ENCODE results near the gene NOP9.
"Not testable (repeated sequence)": the region's sequence is repeated elsewhere in the genome, so short reads cannot be mapped to it uniquely, and the experiment has no call there.

Gene NOP9

DNA sequence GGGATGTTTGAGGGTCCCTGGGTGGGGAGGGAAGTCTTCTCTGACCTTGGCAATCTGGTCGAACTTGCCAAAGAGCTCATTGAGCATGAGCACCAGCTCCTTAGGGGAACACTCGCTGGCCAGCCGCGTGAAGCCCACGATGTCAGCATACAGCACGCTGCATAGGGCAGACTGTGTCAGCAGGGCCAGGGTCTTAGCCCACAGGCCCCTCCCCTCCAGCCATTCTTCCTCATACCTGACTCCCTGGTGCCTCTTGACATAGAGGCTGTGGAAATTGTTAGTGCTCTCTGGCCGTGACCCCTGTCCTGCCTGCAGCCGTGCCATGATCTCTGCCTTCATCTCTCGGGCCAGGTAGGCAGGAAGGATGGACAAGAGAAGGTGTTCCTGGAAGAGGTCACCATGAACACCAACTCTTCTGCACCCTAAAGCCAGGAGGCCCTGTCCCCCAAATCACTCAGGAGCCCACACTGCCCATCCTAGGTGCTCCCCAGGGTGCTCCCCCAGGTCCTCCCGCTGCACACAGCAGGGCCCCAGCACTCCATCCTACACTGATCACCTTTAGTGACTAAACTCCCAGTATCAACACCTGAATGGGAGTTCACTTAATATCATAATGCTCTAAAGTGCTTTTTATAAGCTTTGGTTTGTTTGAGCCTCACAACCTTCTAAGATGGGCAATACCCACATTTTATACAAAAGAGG lies 31.5 kb downstream of the NOP9 start:
- no peak for DNase-seq

DNA sequence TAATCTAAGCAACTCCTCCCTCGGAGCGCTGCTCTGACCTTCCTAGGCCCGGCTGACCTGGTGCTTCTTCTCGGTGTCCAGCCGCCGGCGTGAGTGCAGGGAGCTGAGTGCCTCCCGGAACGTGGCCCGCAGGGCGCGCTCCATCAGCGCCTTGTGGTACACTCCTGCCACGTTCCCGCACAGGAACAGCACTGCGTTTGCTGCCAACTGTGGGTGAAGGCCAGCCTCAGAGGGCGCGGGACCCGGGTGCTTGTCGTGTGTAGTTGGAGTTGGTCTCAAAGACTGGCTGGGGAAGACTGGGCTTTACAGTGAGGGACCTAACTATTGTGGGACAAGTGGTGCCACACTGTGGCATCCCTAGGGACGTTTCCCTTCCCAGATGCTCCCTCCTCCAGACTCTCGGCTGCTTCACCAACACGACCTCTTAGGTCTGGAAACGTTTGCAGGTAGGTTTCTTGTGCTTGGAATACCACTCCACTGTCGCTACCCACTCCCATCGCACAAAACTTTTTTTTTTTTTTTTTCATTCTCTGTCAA lies 32.1 kb downstream of the NOP9 start:
- DNase-seq: no peak

DNA sequence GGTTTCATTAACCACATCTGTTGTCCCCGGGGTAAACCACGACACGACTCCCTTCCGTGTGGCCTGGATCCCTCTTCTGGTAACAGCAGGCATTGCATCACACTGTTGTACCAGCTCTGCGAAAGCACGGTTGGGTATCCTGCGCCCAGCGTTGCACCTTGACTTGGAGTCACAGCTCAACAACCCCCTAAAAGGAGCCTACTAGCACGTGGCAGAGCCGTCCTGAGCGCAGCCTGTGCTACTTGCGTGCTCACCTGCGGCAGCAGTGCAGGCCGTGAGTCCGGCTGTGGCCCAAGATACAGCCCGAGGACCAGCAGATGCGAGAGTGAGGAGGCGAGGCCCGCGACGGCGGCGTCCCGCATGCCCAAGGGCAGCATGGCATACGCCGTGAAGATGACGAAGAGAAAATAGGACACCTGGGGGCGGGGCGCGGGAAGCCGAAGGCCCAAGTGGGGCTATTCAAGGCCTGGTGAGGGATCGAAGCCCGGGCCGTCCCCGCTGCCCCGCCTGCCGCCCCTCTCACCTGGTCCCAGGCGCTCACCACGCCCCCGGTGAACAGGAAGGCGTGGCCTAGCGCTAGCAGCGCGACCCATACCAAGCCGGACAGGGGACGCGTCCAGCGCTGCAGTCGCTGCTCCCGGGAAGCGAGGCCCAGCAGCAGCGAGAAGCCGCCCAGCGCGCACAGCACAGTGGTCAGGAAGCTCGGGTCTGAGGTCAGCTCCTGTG lies 32.8 kb downstream of the NOP9 start:
- peak; percentile 32 to 47 for DNase-seq

DNA sequence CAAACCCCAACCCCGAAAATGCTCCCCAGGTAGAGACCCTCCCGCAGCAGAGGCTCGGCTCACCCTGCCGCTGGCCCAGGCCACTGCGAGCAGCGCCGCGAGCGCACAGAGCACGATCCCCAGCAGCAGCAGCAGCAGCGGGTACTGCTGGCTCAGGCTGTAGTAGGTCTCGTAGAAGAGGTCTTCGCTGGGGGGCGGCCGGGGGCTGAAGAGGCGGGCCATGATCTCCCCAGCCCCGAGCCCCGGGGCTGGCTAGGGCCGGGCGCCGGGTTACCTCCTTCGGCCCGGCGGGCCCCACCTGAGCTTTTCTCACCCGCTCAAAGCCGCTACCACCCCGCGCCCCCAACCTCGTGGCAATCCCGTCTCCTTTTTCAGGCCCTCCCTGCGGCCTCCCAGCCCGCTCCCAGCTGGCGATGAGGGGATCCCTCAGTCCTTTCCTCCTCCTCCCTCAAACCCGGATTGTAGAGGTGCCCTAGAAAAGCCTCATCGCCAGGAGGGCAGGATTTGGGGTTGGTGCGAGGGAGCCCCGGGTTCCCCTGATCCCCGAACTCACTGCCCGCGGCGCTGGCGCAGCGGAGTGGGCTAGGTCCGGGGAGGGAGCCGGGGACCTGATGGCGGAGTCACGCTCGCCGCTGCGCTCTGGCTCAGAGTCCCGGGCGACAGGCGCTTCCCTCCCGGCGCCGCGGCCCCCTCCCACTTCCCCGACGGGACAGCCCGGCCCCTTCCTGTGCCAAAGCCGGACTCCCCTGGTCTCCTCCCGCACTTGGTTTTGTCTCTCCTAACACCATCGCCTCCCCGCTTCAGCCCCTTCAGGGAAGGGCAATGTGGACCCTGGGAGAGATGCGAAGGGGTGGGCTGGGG lies 35.0 kb downstream of the NOP9 start, which contains the start of gene ADCY4:
Gene ADCY4, minus strand, starts transcription at position 641 of the 861 bp plus-strand sequence. Its CDS starts 419 bp downstream, at position 222.
- no peak for DNase-seq

DNA sequence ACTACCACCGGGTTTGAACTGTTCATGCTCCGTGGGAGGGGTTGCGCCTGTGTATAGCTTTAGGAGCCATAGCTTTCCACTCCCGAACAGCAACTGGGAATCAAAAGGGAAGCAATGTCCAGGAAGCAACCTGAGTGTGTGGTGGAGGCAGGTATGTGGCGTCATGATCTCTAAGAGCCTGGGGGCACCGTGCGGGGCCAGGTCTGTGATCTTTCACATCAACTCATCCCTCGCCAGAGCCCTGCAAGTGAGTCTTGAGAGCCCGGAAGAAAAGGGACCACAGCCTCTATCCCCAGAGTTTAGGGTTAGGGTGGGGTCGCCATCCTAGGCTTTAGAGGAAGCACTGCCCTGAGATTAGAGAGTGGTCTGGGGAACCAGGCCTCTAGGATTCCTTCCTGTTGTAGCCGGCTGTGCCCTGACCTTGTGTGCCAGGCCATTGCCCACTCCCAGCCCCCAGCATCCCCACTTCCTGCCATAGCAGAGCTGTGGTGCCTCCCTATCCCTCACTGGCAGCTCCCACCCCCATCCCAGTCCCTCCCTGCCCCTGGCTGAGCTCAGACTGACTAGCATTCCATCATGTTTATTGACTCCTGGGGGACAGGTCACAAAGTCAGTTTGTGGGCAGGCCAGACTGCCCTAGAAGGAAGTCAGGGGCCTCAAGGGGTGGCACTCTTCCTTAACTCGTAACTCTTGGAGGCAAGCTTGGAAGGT lies 36.0 kb downstream of the NOP9 start:
- DNase-seq: no peak

DNA sequence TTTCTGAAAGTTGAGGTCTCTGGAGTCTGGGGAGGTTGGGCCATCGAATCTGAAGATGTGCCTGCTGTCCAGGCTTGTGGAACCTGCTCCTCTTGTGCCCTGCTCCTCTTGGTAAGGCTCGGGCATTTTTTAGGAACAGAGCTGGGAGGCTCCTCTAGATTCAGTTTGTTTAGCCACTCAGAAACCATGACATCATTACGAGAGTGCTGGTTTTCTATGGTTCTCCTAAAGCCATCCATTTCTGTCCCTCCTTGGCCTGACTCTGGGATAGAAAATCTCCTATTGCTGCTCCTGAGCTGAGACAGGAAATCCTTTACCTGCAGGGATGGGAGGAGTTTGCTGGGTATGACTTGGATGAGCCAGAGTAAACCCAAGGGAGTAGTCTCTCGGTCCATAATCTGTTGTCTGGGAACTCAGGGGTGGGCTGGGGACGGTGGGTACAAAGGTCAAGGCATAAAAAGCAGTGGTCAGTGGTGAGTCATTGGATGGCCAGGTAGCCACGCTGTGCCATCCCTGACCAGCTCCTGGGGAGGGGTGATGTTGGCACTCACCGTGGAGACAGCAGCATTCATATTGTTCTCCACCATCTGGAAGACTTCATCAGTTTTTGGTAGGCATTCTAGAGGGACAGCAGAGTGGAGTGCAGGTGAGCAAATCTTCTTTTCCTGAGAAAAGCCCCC lies 37.6 kb downstream of the NOP9 start:
- DNase-seq: no peak

DNA sequence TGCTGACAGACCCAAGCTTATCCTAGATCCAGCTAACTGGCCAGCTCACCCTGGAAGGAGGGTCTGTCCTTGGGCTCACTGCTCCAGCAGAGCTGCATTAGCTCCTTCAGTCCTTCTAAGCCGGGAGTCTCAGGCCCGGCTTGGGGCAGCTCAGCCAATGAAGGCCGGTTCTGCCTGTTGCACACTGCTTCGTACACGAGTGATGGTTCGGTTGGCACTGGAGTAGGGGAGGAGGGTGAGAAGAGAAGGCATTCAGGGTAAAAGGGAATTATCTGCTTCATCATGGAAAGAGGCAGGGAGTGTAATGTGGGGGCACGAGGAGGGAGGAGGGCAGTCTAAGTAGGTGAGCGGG lies 38.1 kb downstream of the NOP9 start:
- no peak for DNase-seq

DNA sequence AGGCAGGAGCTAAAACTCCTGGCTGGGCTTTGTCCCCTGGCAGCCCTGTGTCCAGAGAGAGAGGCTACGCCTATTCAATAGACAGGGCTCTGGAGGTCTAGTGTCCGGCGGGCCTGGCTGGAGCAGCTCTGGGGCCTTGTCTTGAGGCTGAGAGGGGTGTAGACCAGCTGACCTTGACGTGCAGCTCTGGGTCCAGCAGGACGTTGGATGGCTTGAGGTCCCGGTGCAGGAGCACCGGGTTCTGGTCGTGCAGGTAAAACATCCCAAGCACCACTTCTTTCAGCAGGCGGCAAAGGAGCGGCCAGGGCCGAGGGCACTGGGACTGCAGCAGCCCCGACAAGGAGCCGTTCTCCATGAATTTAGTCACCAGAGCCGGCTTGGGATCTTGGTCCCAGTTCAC lies 39.2 kb downstream of the NOP9 start:
- DNase-seq: no peak

DNA sequence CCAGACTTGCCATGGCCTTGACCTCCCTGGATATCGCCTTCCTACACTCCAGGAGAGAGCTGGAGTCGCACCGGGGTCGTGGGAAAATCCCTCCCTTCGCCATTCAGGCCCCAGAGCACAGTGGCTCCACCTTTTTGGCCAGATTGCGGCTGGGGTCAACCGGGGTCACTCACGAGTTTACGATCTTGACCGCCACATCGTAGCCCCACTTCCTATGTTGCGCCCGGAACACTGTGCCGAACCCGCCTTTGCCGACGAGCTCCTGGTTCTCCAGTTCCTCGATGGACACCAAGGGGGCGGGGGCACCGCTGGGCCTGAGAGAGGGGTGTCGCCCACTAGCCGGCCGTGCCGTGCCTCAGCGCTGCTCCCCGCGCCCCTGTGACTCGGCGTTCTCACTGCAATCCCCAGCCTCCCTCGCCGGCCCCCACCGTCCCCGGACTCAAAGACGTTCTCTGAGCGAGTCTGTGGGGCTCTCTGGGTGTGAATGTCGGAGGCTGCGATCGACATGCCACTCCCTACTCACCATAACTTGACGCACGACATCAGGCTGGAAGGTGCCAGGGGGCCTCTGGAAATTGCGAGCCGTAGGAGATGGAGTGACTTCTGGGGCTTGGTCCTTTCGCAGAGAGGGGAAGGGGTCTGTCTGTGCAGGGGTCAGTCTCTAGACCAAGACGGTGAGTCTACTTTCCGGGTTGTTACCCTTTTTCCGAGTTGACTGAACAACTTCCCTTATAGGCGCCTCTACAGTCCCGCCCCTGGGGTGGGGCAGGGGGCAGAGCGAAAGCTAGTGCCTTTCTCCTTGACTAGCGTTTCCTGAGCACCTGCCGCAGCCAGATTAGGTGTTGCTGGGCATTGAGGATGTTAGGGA lies 39.9 kb downstream of the NOP9 start, which contains the start of gene RIPK3:
Gene RIPK3, minus strand, starts transcription at position 708 of the 868 bp plus-strand sequence. Its CDS starts 165 bp downstream, at position 543.
- DNase-seq: no peak

DNA sequence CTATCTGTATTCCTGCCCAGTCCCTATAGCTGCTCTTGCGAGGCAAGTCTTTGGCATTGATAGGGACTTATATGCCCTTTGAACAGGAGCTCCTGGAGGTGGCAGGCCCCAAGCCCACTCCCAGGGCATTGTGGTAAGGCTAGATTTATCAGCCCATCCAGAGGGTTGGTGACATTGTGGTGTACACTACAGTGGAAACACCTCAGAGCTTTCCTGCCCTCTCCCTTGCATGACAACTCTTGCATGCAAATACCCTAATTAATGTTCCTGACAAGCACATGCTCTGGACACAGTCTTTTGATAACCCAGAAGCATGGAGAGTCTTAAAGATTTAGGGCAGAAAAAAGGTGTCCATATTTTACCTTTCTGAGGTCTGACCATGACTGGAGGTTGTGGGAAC lies 41.0 kb downstream of the NOP9 start:
- no peak for DNase-seq

DNA sequence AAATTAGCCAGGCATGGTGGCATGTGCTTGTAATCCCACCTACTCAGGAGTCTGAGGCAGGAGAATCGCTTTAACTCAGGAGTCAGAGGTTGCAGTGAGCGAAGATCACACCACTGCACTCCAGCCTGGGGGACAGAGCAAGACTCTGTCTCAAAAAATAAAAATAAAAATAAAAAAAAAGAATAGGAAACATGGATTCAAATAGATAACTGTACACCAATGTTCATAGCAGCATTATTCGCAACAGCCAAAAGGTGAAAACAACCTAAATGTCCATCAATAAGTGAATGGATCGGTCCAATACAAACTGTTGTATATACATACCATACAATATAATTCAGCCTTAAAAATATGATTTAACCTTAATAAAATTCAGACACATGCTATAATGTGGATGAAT lies 43.2 kb downstream of the NOP9 start:
- DNase-seq: no peak

DNA sequence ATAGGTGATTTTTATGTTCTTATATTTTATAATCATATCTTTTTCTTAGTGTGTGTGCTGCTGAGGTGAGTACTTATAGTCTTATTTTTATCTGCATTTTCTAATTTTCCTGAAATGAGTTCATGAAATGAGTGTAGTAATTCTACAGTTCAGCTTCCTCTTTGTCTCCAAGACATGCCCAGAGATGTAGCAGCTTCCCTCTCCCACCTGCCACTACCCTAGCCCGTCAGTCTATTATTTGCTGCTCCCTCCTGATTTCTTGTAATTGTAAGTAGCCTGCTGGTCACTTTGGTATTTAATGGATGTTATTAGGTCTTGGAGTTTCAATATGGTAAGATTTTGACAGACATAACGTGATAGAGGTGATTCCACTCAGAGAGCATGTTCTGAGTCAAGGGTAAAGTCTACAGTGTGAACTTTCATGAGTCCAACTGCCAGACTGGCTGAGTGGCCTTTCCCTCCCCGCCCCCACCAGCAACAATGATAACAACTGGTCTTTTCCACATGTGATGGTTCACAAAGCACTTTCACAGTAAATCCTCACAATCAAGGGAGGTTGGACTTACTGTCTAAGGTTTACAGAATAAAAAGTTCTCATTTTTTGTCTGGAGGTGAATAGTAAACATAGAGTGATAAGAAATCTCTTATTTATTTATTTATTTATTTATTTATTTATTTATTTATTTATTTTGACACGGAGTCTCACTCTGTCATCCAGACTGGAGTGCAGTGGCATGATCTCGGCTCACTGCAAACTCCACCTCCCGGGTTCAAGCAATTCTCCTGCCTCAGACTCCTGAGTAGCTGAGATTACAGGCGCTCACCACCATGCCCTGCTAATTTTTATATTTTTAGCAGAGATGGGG lies 44.4 kb downstream of the NOP9 start:
- DNase-seq: no peak

DNA sequence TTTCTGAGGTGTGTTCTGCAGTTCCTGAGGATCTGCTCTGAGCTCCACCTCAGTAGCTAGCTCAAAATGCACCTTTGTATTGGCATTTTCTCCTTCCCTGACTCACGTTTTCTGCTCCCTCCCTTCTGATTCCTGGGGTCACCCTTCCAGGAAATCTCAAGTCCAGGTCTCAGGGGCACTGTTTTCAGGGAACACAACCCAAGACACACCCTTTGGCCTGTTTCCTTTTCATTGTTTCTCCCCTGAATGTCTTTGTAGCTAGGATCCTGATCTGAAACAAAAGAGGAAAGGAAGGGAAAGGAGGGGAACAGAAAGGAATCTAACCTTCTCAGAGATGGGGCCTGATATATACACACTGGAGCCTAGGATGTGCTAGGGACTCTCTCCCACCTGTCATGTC lies 47.5 kb downstream of the NOP9 start:
- DNase-seq: no peak

DNA sequence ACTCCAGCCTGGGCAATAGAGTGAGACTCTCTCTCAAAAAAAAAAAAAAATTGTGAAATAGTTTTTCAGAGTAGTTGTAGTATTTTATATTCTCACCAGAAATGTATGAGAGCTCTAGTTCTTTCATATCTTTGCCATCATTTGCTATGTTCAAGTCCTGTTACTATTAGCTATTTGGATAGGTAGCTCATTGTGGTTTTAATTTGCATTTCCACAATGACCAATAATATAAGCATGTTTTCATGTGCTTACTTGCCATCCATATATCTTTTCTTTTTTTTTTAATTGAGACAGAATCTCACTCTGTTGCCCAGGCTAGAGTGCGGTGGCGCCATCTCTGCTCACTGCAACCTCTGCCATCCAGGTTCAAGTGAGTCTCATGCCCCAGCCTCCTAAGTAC lies 48.5 kb downstream of the NOP9 start:
- DNase-seq: no peak

DNA sequence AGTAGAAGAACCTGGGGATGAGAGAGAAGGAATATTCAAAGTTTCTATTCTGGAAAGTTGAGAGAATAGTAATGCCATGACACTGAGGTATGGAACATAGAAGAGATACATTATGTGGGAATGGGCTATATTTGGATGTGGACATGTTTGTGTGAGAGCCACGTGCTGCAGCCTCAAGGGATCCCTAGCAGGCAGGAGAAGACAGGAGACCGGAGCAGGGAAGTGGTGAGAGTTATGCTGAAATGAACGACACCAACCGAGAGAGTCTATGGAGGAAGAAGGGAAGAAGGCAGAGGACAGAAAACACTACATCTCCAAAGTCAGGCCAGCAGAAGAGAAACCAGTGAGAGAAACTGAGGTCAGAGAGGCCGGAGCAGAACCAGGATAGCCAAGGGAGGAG lies 50.1 kb downstream of the NOP9 start:
- DNase-seq: no peak

DNA sequence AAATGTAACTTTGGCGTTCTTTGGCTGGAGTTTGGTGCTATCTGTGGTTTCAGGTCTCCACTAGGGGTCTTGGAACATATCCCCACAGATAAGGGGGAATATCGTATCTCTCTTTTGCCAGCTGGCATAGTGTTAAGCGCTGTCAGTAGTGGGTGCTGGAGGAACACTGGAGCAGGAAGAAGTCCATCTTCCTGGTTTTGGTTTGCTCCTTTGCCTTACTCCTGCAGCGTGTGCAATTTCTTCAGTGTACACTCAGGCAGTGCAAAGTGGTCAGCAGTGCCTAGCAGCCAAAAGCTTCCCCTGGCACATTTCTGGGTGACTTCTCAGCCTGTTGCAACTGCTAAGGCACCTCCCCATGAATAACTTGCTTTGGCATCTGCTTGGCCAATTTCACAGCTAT lies 51.9 kb downstream of the NOP9 start:
- DNase-seq: no peak

DNA sequence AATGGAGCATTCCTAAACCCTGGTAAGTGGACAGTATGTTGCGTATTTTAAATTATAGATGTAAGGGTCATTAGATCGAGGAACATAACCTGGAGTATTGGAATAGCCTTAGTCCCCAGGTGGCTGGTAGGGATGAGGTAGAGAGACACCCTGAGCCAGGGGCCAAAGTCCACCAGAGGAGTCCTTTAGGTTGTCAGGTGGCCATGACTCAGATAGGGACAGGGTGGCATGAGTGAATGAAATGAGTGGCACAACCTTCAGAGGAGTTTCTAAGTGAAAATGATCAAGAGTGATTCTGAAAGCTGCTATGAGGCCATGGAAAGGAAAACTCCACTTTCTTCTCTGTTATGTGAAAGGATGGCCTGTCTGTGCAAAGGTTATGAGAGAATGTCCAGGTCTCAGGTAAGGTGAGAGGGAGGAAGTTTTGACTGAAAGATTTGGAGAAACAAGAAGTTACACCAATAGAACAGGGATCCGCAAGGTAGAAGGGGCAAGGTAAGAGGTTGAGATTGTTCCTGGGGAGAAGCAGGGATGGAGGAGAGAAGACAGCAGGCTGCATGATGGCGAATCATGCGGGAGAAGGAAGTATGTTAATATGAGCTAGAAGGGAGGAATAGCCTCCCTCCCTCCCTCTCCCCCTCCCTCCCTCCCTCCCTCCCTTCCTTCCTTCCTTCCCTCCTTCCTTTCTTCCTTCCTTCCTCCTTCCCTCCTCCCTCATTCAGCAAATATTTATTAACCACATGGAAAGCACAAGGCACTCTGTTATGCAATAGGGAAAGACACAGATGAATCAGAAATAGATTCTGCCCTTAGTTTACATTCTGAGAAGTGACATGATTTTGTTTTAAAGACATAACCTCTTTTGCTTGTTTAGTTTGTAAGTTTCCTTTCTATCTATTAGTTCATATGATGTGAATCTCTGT lies 54.2 kb downstream of the NOP9 start:
- no peak for DNase-seq

DNA sequence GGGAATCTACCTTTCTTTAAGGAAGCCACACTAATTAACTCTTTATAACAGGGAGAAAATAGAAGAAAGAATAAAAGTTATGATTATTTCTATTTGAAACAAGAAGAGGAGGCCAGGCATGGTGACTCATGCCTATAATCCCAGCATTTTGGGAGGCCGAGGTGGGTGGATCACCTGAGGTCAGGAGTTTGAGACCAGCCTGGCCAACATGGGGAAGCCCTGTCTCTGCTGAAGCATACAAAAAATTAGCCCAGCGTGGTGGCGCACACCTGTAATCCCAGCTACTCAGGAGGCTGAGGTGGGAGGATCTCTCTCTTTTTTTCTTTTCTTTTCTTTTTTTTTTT lies 54.8 kb downstream of the NOP9 start:
- DNase-seq: not testable (repeated sequence)

DNA sequence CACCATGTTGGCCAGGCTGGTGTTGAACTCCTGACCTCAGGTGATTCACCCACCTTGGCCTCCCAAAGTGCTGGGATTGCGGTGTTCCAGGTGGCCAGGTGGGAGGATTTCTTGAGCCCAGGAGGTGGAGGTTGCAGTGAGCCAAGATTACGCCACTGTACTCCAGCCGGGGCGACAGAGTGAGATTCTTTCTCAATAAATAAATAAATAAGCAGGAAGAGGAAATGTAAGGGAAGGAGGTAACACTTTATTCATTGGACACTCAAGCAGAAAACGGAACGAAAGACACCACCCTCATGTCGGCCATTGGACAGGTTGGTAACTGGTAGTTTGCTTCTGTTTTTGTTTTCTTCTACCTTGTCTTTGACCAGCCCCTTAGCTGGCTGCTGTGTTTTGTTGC lies 55.4 kb downstream of the NOP9 start:
- no peak for DNase-seq
